GM12878 (cell line): ENCODE measurements around the gene PNPLA5.

Source experiments
- ELK1 ChIP-seq: IDR thresholded peaks from 2 replicates; pipeline ENCODE4 v1.6.1; 2012; ENCODE audit warnings: low read depth, low read length, improper control_type of control experiment
- PAX8 ChIP-seq: fragments of 450-650 bp; IDR thresholded peaks from 2 replicates; pipeline ENCODE4 v1.6.1; 2017; ENCODE audit warnings: mild to moderate bottlenecking, moderate library complexity
- POLR2AphosphoS5 ChIP-seq: IDR thresholded peaks from 2 replicates; pipeline ENCODE4 v1.6.1; 2011; ENCODE audit warnings: mild to moderate bottlenecking, low read length, inconsistent platforms
- RAD21 ChIP-seq: IDR thresholded peaks from 2 replicates; pipeline ENCODE4 v1.6.1; 2011; ENCODE audit warnings: mild to moderate bottlenecking, low read depth, low read length, moderate library complexity; ENCODE audit not compliant: insufficient read depth
- SUZ12 ChIP-seq: fragments of 200-600 bp; sonication (generic); IDR thresholded peaks from one replicate; pipeline ENCODE4 v1.6.1; 2018; ENCODE audit warnings: antibody characterized with exemption, mild to moderate bottlenecking; ENCODE audit not compliant: unreplicated experiment
- TF ChIP-seq, protein P1 (sequence below), 3 experiments: IDR thresholded peaks in 2 of 3; conservative IDR thresholded peaks in 1 of 3; 2 replicates each; pipeline ENCODE4 v1.5.1; 2011; ENCODE audit warnings: low read depth in 3 of 3, low read length in 3 of 3, mild to moderate bottlenecking in 3 of 3, control low read depth in 2 of 3, moderate library complexity in 2 of 3, inconsistent platforms in 1 of 3, mixed read lengths in 1 of 3; ENCODE audit not compliant: control insufficient read depth in 2 of 3, insufficient read depth in 1 of 3; ENCODE audit errors: extremely low read depth in 1 of 3

DNA sequence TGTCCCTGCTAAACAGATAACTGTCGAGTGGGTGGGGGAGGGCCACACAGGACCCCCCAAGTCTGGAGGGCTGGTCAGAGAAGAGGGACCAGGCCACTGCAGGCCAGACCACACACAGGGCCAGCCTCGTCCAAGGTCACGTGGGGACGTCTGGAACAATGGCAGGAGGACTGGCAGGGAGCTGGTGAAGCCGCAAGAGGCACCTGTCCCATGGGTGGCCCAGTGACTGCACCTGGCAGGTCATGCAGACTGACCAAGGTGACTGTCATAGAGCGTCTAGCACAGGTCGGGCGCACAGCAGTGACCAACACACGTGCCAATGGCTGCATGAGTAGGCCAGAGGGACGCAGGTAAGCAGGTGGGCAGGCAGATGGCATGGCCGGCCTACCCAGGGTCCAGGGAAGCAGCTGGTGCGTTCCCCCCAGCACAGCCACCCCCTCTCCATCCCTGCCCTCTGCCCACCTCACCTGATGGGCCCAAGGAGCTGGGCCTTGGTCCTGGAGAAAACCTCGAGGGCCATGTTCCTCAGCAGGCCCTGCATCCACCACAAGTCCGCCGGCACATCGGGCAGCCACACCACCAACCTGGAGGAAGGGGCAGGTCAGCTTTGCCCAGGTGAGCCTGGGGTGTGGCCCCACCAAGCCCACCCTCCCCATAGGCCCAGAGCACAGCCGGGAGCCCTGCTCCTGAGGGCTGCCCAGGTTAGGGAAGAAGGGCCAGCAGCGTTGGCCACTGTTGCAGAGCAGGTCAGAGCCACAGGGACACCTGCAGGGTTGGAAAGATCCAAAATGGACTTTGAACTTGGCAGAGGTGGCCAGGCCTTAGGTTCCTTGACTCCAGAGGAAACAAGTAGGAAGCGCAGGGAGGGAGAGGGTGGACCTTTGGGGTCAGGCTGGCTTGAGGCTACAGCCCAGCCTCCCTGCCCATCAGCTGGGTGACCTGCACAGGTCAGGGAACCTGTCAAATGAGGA is 10.4 kb downstream of the PNPLA5 start:
- no peak for TF ChIP-seq POLR2AphosphoS5
- TF ChIP-seq, protein P1, sequence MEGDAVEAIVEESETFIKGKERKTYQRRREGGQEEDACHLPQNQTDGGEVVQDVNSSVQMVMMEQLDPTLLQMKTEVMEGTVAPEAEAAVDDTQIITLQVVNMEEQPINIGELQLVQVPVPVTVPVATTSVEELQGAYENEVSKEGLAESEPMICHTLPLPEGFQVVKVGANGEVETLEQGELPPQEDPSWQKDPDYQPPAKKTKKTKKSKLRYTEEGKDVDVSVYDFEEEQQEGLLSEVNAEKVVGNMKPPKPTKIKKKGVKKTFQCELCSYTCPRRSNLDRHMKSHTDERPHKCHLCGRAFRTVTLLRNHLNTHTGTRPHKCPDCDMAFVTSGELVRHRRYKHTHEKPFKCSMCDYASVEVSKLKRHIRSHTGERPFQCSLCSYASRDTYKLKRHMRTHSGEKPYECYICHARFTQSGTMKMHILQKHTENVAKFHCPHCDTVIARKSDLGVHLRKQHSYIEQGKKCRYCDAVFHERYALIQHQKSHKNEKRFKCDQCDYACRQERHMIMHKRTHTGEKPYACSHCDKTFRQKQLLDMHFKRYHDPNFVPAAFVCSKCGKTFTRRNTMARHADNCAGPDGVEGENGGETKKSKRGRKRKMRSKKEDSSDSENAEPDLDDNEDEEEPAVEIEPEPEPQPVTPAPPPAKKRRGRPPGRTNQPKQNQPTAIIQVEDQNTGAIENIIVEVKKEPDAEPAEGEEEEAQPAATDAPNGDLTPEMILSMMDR (IDR thresholded peaks at IDR 0.05 in 2 of 3, conservative IDR thresholded peaks at IDR 0.05 in 1 of 3; ENCODE audit: control insufficient read depth in 2 of 3, extremely low read depth in 1 of 3, insufficient read depth in 1 of 3, low read depth in 3 of 3, low read length in 3 of 3), result no peak
- TF ChIP-seq SUZ12, result no peak
- no peak for TF ChIP-seq RAD21
- TF ChIP-seq PAX8, result no peak
- TF ChIP-seq ELK1, result no peak
